GM12874 (cell line): ENCODE measurements around the gene MBTPS1.

Experiments used
- CTCF ChIP-seq: IDR thresholded peaks from 2 replicates; pipeline ENCODE4 v1.5.1; 2011; ENCODE audit warnings: low read depth, mild to moderate bottlenecking, control low read depth, low read length, moderate library complexity; ENCODE audit not compliant: insufficient read depth

MBTPS1 gene

DNA sequence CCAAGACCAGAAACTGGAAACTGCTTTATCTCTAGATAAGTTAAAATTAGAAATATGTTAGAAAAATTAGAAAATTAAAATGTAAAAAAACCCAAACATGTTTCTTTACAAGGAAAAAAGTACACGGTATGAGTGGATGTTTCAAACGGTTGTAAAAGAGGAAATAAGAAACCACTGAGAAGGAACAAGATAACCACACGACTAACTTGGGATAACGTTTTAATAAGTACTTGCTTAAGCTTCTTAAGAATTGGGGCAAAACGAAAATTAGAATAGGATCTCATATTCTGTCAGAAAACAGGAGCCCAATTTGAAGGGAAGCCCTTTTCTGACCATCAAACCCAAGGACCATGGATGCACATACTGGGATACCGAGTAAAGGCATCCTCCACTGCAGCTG, 31.0 kb downstream of the MBTPS1 start:
- no peak for TF ChIP-seq CTCF

- no peak for TF ChIP-seq CTCF
These were observed 31.5 kb downstream of the MBTPS1 start for GRCh38 chr16:84085271-84085667.

GRCh38 chr16:84084570-84085270, 32.0 kb downstream of the MBTPS1 start:
- peak; percentile 86 for TF ChIP-seq CTCF

DNA sequence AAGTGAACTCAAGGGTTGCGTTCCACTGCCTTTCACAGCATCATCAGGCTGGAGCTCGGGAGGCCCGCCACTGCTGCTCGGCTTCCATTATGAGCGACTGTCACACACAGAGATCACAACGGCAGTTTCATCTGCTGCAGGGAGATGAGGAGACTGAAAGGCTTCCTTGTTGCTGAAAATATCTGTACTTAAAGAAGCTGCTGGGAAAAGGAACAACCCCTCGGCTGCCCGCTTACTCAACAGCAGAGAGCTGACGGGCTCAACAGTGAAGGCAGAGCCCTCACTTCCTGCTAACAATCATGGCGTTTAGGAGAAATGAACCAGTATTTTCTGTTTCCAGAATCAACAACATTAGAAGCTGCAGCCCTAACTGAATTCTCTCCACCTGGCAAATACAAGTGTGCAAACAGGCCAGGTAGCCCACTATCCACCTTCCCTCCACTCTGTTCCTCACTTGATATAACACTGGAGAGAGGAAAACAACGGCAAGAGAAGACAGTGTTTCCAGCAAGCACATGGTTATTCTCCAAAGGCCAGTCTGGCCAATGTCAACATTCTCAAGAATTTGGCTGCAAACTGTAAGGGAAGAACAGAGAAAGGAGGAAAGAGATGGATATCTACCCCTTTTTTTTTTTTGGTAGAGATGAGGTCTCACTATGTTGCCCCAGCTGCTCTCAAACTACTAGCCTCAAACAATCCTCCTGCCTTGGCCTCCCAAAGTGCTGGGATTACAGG, 33.7 kb downstream of the MBTPS1 start:
- no peak for TF ChIP-seq CTCF

DNA sequence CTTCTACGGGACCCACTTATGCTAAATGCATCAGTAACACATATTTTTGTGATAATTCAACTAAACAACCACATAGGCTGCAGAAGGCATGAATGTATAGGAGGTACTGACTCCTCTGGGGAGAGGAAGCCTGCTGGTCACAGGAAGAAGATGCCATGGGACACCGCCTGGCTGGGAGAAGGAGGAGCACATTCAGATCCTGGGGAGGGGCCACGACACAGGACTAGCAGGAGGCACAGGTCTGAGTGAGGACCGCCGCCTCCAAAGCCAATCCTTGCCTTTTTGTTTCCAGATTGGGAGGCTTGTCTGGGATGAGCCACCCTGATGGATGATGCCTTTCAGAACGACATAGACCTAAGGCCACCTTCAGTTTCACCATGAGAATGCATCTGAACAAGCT, 34.6 kb downstream of the MBTPS1 start:
- TF ChIP-seq CTCF: no peak

DNA sequence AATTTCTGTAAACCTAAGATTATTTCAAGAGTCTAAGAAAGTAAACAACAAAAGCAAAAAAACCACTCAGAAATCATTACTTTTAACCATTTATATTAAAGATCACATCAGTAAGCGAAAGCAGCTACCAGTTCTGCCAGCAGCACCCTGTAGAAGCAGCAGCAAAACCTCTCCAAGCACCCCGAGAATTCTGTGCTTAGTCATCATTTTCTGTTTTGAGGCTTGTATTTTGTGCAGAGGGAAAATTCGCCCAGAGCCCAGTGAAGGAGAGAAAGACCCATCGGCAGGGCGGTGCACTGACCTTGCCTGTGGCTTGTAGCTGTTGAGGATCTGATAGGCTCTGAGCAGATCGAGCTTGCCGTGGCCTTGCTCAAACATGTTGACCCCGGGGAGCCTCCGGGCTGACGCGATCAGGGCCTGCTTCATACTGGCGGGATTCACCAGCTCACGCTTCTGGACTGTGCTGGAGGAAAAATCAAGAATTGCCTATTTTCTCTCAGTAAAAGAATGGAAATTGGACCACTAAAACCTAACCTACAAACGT, 35.2 kb downstream of the MBTPS1 start:
- TF ChIP-seq CTCF: no peak

GRCh38 chr16:84080813-84081212, 35.9 kb downstream of the MBTPS1 start:
- TF ChIP-seq CTCF: no peak
